HG02588 (cell line): ENCODE results near the gene SH3D19.
"Not testable (repeated sequence)": the region's sequence is repeated elsewhere in the genome, so short reads cannot be mapped to it uniquely, and the experiment has no call there.

Source experiments
- ATAC-seq: cut with Tn5 transposase; IDR thresholded peaks from one replicate; pipeline ENCODE4 v1.9.1; 2021; ENCODE audit warnings: mild to moderate bottlenecking, moderate library complexity; ENCODE audit not compliant: unreplicated experiment

Gene SH3D19

GRCh38 chr4:151322161-151322560 lies 3.2 kb downstream of the SH3D19 start:
- not testable (repeated sequence) for ATAC-seq

- ATAC-seq = no peak
Measured at GRCh38 chr4:151321586-151321985, 3.8 kb downstream of the SH3D19 start.

DNA sequence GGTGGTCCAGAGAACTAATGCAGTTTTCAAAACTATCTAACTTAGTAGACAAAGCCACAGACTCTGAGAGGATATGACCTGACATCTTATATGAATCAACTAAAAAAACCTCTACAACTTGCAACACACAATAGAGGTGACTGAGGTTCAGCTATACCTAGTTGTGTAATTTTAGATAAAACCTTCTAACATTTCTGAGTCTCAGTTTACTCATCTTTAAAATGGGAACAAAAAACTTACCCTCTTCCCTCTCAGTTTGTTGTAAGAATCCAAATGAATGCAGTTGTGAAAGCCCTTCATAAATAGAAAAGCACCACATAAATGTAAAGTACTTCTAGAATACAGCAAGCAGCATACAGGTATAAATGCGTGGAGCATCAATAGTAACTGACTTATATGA lies 5.9 kb downstream of the SH3D19 start:
- no peak for ATAC-seq

DNA sequence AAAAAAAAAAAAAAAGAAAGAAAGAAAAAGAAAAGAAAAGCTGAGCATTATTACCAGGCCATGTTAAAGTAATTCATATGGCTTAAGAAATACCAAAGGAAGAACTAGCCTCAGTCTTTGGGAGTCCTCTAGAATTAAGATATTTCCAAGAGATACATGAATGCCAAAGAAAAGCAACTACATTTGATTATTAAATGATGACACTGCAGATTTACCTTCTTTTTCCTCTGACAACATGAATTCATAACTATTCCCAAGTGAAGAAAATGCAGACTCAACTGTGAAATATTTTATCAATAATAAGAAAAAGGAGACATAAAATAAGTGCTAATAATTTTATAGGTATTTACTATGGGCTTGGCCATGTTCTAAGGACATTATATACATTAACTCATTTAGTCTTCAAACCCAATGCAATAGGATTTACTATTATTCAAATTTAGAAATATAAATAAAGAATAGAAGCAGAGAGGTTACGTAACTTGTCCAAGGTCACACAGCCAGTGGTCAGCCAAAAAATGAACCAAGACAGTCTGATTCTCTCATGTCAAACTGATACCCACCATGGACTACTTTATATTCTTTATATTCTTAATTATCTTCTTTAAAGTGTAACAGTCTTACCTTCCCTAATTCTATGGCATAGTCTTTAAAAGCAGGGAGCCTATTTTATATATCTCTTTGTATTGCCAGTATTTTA lies 6.9 kb downstream of the SH3D19 start:
- no peak for ATAC-seq

DNA sequence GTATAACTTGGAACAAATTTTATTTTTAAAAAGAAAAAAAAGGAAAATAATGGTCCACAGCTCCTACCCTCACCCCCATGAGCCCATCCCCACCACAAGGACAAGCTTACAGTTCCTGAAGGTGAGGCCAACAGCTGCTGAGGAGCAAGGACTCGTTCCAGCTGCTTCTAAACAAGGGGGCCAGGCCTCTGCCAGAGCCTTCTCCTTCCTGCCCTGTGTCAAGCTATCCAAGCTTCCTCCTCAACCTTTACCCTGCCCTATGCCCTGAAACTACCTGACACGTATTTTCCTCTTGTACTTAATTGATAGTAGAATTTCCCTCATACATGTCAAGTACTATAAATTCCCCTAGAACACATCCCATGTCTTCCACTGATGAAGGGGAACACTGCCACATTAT lies 8.8 kb downstream of the SH3D19 start:
- no peak for ATAC-seq

- no peak for ATAC-seq
Measured at GRCh38 chr4:151315212-151315886, 10.1 kb downstream of the SH3D19 start.

GRCh38 chr4:151314479-151314878 lies 10.9 kb downstream of the SH3D19 start:
- no peak for ATAC-seq

DNA sequence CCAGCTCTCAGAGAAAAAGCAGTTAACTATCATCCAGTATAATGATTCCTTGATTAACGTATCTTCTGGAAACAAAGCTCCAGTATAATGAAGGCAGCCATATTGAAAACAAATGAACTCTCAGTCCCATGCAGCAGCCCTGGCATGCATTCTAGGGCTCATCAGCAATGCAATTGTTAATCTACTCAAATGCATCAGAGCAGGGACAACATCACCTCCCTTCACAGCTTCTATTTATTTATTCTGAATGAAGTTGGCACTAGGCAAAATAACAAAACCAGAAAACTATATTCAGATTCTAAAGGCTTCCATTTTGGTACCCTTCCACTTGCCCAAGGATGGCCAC lies 11.4 kb downstream of the SH3D19 start:
- ATAC-seq = no peak

- ATAC-seq = no peak
Measured at GRCh38 chr4:151313306-151314009, 11.9 kb downstream of the SH3D19 start.

DNA sequence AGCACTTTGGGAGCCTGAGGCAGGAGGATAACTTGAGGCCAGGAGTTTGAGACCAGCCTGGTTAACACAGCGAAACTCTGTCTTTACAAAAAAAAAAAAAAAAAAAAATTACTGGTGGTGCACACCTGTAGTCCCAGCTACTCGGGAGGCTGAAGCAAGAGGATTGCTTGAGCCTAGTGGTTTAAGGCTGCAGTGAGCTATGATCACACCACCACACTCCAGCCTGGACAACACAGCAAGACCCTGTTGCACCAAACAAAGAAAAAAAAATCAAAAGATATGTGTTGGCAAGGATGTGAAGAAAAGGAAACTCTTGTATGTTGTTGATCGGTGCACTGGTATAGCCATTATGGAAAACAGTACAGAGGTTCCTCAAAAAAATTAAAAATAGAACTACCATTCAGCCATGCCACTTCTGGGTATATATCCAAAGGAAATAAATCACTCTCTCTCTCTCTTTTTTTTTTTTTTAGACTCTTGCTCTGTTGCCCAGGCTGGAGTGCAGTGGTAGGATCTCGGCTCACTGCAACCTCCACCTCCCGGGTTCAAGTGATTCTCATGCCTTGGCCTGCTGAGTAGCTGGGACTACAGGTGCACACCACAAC lies 15.2 kb downstream of the SH3D19 start:
- ATAC-seq = no peak

DNA sequence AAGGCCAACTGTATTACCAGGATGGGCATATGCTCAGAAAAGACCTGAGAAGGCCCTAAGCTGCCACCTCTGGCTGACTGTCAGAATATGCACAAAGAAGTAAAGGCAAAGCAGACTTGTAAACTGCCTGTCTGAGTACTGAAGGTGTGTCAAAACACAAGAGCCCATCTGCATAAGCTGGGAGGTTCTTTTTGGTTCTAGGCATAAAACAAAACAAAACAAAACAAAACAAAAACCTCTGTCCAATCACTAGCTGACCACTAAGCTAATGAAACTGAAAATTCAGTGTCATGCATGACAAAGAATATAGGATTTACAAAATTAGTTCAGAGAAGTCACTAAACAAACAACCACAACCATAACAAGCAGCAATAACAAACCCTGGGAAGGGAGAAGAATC lies 20.6 kb downstream of the SH3D19 start:
- no peak for ATAC-seq

DNA sequence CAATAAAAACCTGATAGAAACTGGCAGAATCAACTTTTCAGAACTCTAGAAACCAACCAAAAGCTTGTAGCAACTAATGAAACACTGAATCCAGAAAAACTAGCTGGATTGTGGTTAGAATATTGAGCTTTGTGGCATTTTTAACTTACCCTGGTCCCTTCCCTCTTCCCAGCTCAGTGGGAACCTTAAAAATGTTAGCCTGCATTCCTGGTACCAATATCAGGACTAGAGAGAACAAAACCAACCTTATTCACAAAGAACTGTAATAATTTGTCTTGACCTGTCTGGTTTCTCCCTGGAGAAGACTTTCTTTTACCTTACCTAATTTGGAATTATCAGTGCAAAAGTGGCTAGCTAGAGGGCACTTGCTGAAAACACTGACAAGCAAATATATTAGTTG lies 21.2 kb downstream of the SH3D19 start:
- no peak for ATAC-seq

DNA sequence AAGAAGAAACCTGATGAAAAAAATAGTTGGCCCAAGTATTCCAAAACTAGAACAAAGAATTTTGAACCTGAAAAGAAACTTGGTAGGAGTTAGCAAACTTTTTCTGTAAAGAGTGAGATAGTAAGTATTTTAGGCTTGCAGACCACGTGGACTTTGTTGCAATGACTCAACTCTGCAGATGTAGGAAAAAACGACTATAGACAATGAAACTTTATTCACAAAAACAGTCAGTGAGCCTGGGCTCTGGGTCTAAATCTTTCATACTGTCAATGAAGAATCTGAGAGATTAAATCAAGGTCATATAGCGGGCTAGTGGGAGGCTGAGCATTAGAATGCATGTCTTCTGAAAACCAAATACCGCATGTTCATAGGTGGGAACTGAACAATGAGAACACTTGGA lies 23.0 kb downstream of the SH3D19 start:
- no peak for ATAC-seq

GRCh38 chr4:151297170-151297569 lies 28.2 kb downstream of the SH3D19 start:
- ATAC-seq = no peak

- no peak for ATAC-seq
Measured at GRCh38 chr4:151296227-151296626, 29.2 kb downstream of the SH3D19 start.

DNA sequence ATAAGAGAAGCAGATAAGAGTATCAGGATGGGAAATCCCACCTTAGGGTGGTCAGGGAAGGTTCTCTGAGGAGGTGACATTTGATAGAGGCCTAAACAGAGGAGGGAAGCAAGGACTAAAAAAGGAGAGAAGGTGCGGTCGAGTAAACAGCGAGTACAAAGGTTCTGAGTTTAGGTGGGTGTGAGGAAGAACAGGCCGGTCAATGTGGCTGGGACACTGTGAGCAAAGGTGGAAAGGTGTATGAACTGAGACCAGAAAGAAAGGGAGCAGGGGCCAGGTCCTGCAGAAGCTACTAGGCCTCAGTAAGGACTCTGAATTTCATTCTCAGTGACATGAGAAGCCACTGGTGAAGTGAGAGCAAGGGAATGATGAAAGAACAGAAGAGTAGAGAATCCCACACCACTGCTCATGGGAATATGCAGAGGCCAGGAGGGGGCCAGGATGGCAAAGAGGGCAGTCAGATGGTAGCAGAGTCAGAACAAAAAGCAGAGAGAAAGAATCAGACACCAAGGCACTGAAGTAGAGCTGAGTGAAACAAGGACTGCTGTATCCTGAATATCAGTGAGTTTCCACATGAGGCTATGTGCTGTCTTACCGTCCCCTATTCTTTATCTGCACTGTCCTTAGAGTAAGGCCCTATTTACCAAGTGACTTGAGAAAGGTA lies 30.4 kb downstream of the SH3D19 start:
- no peak for ATAC-seq

DNA sequence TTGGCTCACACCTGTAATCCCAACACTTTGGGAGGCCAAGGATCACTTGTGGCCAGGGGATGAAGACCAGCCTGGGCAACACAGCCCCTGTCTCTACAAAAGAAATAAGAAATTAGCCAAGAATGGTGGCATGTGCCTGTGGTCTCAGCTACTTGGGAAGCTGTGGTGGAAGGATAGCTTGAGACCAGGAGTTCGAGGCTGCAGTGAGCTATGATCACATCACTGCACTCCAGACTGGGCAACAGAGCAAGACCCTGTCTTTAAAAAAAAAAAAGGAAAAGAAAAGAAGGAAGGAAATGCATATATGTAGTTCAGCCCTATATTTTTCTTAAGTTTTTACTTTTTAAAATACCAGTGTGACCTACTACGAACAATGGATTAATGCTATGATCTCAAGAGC lies 33.4 kb downstream of the SH3D19 start:
- ATAC-seq = no peak

- ATAC-seq = no peak
Measured at GRCh38 chr4:151291485-151291884, 33.9 kb downstream of the SH3D19 start.

DNA sequence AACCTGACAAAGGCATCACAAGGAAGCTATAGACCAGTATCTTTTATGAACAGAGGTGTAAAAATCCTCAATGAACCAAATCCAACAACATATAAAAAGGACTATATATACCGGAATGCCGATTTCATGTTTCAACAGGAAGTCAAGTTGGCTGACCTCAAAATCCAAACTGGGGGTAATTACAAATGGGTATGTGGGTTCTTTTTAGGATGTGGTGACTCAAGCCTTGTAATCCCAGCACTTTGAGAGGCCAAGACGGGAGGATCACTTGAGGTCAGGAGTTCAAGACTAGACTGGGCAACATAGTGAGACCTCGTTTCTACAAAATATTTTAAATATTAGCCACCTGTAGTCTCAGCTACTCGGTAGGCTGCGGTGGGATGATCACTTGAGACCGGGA lies 38.0 kb downstream of the SH3D19 start:
- ATAC-seq = no peak

- ATAC-seq = no peak
Measured at GRCh38 chr4:151284534-151285245, 40.7 kb downstream of the SH3D19 start.
